ENCODE measurements around the gene SPACA4. TPM values are rescaled to one million over a fixed set of nuclear protein-coding genes. Genes with fewer than 3 reads are reported as not detected.
A peak's percentile ranks its signal among the peaks of the same experiment; 100 is the strongest.

SPACA4 gene
- total and polyA plus RNA-seq, 9 of the 15 experiments (the other 6 are each of a cell fraction or from before 2014, with no cell fraction given): not detected

DNA sequence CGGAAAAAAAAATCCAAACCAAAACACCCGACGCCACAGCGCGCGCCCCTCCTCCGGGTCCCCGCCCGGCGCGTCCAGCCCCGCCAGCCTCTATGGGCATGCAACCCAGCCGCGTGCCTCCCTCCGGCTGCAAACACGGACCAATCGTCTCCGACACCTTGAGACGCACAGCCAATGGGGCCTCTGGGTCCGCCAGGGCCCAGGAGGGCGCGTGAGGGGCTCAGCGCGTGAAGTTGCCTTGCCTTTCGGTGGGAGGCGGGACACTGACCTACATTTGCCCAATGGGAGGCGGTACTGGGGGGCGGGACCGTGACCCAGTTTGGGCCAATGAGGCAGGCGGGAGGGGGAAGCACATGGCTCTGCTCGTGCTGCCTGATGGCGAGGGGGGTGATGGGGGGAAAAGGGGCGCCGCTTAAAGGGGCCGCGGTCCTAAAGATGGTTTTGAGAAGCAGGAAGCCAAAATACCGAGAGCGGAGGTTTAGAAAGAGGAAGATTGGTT lies 31.0 kb downstream of the SPACA4 start (continued):
- TF ChIP-seq JUND (IDR thresholded peaks at IDR 0.05; ENCODE audit: borderline replicate concordance, low read depth, low read length): peak; percentile 33
- no peak for TF ChIP-seq JUND (tag; IDR thresholded peaks at IDR 0.05; ENCODE audit: borderline replicate concordance, low read depth, low read length)
- TF ChIP-seq IFI16 (CRISPR knock-in tag; IDR thresholded peaks at IDR 0.05): no peak
- no peak for TF ChIP-seq ZZZ3 (IDR thresholded peaks at IDR 0.05)
- no peak for TF ChIP-seq WHSC1 (IDR thresholded peaks at IDR 0.05; ENCODE audit: low read length)
- TF ChIP-seq MYNN (IDR thresholded peaks at IDR 0.05): 0 out of 2 replicates have a peak, but pooled peaks have one; percentile 15
- no peak for TF ChIP-seq MYNN (CRISPR knock-in tag; IDR thresholded peaks at IDR 0.05)
- TF ChIP-seq DIDO1 (tag; IDR thresholded peaks at IDR 0.05; ENCODE audit: low read depth): no peak
- no peak for TF ChIP-seq FUS (optimal IDR thresholded peaks at IDR 0.05; ENCODE audit: low read depth, low read length)
- peak; percentile 12 for TF ChIP-seq TAF1 (IDR thresholded peaks at IDR 0.05; ENCODE audit: control insufficient read depth, extremely low read depth, insufficient read depth, low read length, severe bottlenecking)
- TF ChIP-seq, protein P1, sequence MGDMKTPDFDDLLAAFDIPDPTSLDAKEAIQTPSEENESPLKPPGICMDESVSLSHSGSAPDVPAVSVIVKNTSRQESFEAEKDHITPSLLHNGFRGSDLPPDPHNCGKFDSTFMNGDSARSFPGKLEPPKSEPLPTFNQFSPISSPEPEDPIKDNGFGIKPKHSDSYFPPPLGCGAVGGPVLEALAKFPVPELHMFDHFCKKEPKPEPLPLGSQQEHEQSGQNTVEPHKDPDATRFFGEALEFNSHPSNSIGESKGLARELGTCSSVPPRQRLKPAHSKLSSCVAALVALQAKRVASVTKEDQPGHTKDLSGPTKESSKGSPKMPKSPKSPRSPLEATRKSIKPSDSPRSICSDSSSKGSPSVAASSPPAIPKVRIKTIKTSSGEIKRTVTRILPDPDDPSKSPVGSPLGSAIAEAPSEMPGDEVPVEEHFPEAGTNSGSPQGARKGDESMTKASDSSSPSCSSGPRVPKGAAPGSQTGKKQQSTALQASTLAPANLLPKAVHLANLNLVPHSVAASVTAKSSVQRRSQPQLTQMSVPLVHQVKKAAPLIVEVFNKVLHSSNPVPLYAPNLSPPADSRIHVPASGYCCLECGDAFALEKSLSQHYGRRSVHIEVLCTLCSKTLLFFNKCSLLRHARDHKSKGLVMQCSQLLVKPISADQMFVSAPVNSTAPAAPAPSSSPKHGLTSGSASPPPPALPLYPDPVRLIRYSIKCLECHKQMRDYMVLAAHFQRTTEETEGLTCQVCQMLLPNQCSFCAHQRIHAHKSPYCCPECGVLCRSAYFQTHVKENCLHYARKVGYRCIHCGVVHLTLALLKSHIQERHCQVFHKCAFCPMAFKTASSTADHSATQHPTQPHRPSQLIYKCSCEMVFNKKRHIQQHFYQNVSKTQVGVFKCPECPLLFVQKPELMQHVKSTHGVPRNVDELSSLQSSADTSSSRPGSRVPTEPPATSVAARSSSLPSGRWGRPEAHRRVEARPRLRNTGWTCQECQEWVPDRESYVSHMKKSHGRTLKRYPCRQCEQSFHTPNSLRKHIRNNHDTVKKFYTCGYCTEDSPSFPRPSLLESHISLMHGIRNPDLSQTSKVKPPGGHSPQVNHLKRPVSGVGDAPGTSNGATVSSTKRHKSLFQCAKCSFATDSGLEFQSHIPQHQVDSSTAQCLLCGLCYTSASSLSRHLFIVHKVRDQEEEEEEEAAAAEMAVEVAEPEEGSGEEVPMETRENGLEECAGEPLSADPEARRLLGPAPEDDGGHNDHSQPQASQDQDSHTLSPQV (IDR thresholded peaks at IDR 0.05): peak; percentile 87
- no peak for TF ChIP-seq ZNF764 (CRISPR knock-in tag; IDR thresholded peaks at IDR 0.05; ENCODE audit: low read depth)
- no peak for TF ChIP-seq CBX5 (IDR thresholded peaks at IDR 0.05; ENCODE audit: borderline replicate concordance, low read depth)
- TF ChIP-seq TCFL5 (CRISPR knock-in tag; conservative IDR thresholded peaks at IDR 0.05): no peak
- peak; percentile 92 for TF ChIP-seq BHLHE40 (IDR thresholded peaks at IDR 0.05; ENCODE audit: low read length)
- TF ChIP-seq, protein P2, sequence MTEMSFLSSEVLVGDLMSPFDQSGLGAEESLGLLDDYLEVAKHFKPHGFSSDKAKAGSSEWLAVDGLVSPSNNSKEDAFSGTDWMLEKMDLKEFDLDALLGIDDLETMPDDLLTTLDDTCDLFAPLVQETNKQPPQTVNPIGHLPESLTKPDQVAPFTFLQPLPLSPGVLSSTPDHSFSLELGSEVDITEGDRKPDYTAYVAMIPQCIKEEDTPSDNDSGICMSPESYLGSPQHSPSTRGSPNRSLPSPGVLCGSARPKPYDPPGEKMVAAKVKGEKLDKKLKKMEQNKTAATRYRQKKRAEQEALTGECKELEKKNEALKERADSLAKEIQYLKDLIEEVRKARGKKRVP (CRISPR knock-in tag; IDR thresholded peaks at IDR 0.05): no peak
- TF ChIP-seq NCOR1 (IDR thresholded peaks at IDR 0.05): no peak; the same call in 1 of the 2 replicates
- no peak for TF ChIP-seq NUFIP1 (IDR thresholded peaks at IDR 0.05; ENCODE audit: partially characterized antibody)
- TF ChIP-seq HNRNPL (IDR thresholded peaks at IDR 0.05; ENCODE audit: low read depth, low read length): peak; percentile 82; the same call in 1 of the 2 replicates
- TF ChIP-seq ZNF282 (CRISPR knock-in tag; IDR thresholded peaks at IDR 0.05): no peak
- TF ChIP-seq POU5F1 (IDR thresholded peaks at IDR 0.05; ENCODE audit: borderline replicate concordance, low read depth, low read length, partially characterized antibody): no peak
- TF ChIP-seq RFX7 (CRISPR knock-in tag; IDR thresholded peaks at IDR 0.05): no peak
- TF ChIP-seq, protein P3, sequence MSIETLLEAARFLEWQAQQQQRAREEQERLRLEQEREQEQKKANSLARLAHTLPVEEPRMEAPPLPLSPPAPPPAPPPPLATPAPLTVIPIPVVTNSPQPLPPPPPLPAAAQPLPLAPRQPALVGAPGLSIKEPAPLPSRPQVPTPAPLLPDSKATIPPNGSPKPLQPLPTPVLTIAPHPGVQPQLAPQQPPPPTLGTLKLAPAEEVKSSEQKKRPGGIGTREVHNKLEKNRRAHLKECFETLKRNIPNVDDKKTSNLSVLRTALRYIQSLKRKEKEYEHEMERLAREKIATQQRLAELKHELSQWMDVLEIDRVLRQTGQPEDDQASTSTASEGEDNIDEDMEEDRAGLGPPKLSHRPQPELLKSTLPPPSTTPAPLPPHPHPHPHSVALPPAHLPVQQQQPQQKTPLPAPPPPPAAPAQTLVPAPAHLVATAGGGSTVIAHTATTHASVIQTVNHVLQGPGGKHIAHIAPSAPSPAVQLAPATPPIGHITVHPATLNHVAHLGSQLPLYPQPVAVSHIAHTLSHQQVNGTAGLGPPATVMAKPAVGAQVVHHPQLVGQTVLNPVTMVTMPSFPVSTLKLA (conservative IDR thresholded peaks at IDR 0.05): peak; percentile 100
